ENCODE data around the gene ELK3.

DNA sequence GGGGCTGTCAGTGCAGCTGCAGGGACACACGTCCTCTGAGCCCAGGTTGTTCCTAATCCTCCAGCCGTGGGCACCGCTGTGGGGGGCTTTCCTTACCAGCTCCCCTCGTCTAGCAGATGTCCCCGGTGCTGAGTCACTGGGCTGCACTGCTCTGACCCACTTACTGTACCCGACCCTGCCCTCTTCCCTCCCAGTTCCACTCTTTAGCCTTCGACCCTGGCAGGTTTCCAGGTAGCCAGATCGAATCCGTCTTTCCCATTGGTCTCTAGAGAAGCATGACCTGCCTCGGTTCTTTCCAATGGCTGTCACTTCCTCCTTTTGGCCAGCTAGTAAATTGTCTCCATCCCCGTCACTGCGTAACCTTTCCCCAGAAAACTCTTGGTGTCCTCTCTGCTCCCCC is 48.4 kb downstream of the ELK3 start:
- TF ChIP-seq, protein P1, sequence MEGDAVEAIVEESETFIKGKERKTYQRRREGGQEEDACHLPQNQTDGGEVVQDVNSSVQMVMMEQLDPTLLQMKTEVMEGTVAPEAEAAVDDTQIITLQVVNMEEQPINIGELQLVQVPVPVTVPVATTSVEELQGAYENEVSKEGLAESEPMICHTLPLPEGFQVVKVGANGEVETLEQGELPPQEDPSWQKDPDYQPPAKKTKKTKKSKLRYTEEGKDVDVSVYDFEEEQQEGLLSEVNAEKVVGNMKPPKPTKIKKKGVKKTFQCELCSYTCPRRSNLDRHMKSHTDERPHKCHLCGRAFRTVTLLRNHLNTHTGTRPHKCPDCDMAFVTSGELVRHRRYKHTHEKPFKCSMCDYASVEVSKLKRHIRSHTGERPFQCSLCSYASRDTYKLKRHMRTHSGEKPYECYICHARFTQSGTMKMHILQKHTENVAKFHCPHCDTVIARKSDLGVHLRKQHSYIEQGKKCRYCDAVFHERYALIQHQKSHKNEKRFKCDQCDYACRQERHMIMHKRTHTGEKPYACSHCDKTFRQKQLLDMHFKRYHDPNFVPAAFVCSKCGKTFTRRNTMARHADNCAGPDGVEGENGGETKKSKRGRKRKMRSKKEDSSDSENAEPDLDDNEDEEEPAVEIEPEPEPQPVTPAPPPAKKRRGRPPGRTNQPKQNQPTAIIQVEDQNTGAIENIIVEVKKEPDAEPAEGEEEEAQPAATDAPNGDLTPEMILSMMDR (IDR thresholded peaks at IDR 0.05 in 8 of 11, conservative IDR thresholded peaks at IDR 0.05 in 3 of 11), result no peak
- peak; percentile 24 to 52 (median 38) for TF ChIP-seq POLR2AphosphoS5 (IDR thresholded peaks at IDR 0.05)

Data from spleen (tissue), 7 donors.